B cell (primary cell): ENCODE results near the gene CBFB. TPM values are rescaled to one million over a fixed set of nuclear protein-coding genes. Genes with fewer than 3 reads are reported as not detected.

Source experiments
- ATAC-seq: fragments of 200-7000 bp; cut with Tn5 transposase; one replicate; pipeline ENCODE4 v1.10.0; 2021; ENCODE audit warnings: low read depth, mild to moderate bottlenecking, moderate number of reproducible peaks, moderate library complexity
- CTCF ChIA-PET: fragments of 350-600 bp; sonication (Branson Sonifier 250); formaldehyde crosslinking; loops from one replicate; lab custom pipeline; 2021; ENCODE audit warnings: antibody characterized with exemption, inconsistent platforms; lab: Charles Lee
- POLR2A ChIA-PET: fragments of 350-600 bp; sonication (Branson Sonifier 250); formaldehyde crosslinking; loops from one replicate; lab custom pipeline; 2021; ENCODE audit warnings: antibody characterized with exemption; lab: Charles Lee
- DNase-seq: peaks from one replicate; pipeline ENCODE4 v3.0.0; 2013
- H2AFZ ChIP-seq: 2 replicates; pipeline ENCODE4 v1.6.1; 2012; ENCODE audit warnings: mild to moderate bottlenecking, low read depth, low read length; ENCODE audit not compliant: insufficient read depth, poor library complexity, severe bottlenecking
- H3K27ac ChIP-seq, 2 donors: 1 replicate in 1 of 2; 2 replicates in 1 of 2; pipeline ENCODE4 v1.5.1; 2012 to 2013; ENCODE audit warnings: low read length in 2 of 2, mild to moderate bottlenecking in 2 of 2, moderate library complexity in 1 of 2
- H3K27me3 ChIP-seq, 4 experiments: fragments of 200-600 bp in 1 of 4; sonication (generic) in 1 of 4; replicated peaks in 1 of 4; 1 replicate in 2 of 4; 2 replicates in 2 of 4; pipeline versions ENCODE4 v1.6.1 to v1.7.0; 2013 to 2016; ENCODE audit warnings: low read length in 3 of 4, mild to moderate bottlenecking in 2 of 4, mixed read lengths in 1 of 4, moderate library complexity in 1 of 4; ENCODE audit not compliant: insufficient read depth in 4 of 4, control insufficient read depth in 3 of 4; ENCODE audit errors: control extremely low read depth in 1 of 4
- H3K36me3 ChIP-seq, 2 experiments: replicated peaks in 1 of 2; 1 replicate in 1 of 2; 2 replicates in 1 of 2; pipeline versions ENCODE4 v1.6.1 to v1.7.1; 2013; ENCODE audit warnings: low read length in 1 of 2; ENCODE audit not compliant: insufficient read depth in 2 of 2, control insufficient read depth in 1 of 2; ENCODE audit errors: control extremely low read depth in 1 of 2, extremely low read depth in 1 of 2
- H3K4me1 ChIP-seq, 2 donors: fragments of 200-600 bp in 1 of 2; sonication (generic) in 1 of 2; 1 replicate in 1 of 2; 2 replicates in 1 of 2; pipeline versions ENCODE4 v1.5.1 to v1.6.1; 2013 to 2017; ENCODE audit warnings: low read length in 2 of 2; ENCODE audit not compliant: control insufficient read depth in 2 of 2, insufficient read depth in 2 of 2
- H3K4me2 ChIP-seq: replicated peaks from 2 replicates; pipeline ENCODE3; 2012; ENCODE audit warnings: mild to moderate bottlenecking, low read depth, low read length; ENCODE audit not compliant: poor library complexity, severe bottlenecking
- H3K4me3 ChIP-seq, 5 experiments: fragments of 200-600 bp in 1 of 5; sonication (generic) in 1 of 5; 1 replicate in 3 of 5; 2 replicates in 2 of 5; pipeline versions ENCODE4 v1.5.1 to v1.7.0; 2011 to 2016; ENCODE audit warnings: low read length in 4 of 5, mild to moderate bottlenecking in 4 of 5, low read depth in 2 of 5, control low read depth in 1 of 5, moderate library complexity in 1 of 5; ENCODE audit not compliant: insufficient read depth in 1 of 5; ENCODE audit errors: control extremely low read depth in 1 of 5, extremely low read depth in 1 of 5
- H3K79me2 ChIP-seq: fragments of 200-600 bp; sonication (generic); one replicate; pipeline ENCODE4 v1.6.0; 2016; ENCODE audit warnings: low read length; ENCODE audit not compliant: control insufficient read depth, insufficient read depth
- H3K9ac ChIP-seq: fragments of 200-600 bp; sonication (generic); 2 replicates; pipeline ENCODE4 v1.6.1; 2017; ENCODE audit warnings: mild to moderate bottlenecking, low read length, moderate library complexity
- H3K9me3 ChIP-seq, 3 donors: one replicate each; pipeline versions ENCODE4 v1.6.1 to v1.7.1; 2013; ENCODE audit warnings: low read length in 2 of 3; ENCODE audit not compliant: control insufficient read depth in 2 of 3, insufficient read depth in 1 of 3; ENCODE audit errors: control extremely low read depth in 1 of 3
- H4K20me1 ChIP-seq: 2 replicates; pipeline ENCODE4 v1.6.0; 2012; ENCODE audit warnings: mild to moderate bottlenecking, low read length; ENCODE audit not compliant: insufficient read depth, control insufficient read depth, poor library complexity, severe bottlenecking
- H3K27ac Mint-ChIP-seq: one replicate; pipeline ENCODE4 v1.8.0; 2021; ENCODE audit warnings: mixed read lengths
- H3K27me3 Mint-ChIP-seq: one replicate; pipeline ENCODE4 v1.8.0; 2021; ENCODE audit warnings: mixed read lengths
- H3K4me1 Mint-ChIP-seq: one replicate; pipeline ENCODE4 v1.8.0; 2021; ENCODE audit warnings: mixed read lengths
- H3K4me3 Mint-ChIP-seq: one replicate; pipeline ENCODE4 v1.8.0; 2021; ENCODE audit warnings: mixed read lengths
- H3K9me3 Mint-ChIP-seq: one replicate; pipeline ENCODE4 v1.8.0; 2022; ENCODE audit warnings: mixed read lengths; ENCODE audit not compliant: insufficient read depth
- CTCF ChIP-seq: fragments of 200-600 bp; IDR thresholded peaks from one replicate; pipeline ENCODE4 v1.8.0; 2022; ENCODE audit warnings: antibody characterized with exemption, mild to moderate bottlenecking
- EZH2 ChIP-seq: IDR thresholded peaks from 2 replicates; pipeline ENCODE4 v1.6.1; 2012; ENCODE audit warnings: borderline replicate concordance, low read depth, mild to moderate bottlenecking, moderate library complexity, low read length; ENCODE audit not compliant: insufficient read depth, poor library complexity, severe bottlenecking
- WGBS: methylation state at CpG from one replicate; pipeline ENCODE4 v1.1.5; 2013; ENCODE audit warnings: missing lambda C conversion rate; ENCODE audit not compliant: insufficient coverage; 5-methylcytosine and 5-hydroxymethylcytosine counted together
- intact Hi-C: fragments of 100-400 bp; cut with micrococcal nuclease; formaldehyde crosslinking; loops from one replicate; pipeline ENCODE4 v1.10.0; 2022
- polyA plus RNA-seq: library from polyadenylated mRNA; depleted of rRNA; stranded (reverse); fragments of >200 nt; gene quantifications from 2 replicates; pipeline ENCODE4 v1.2.3, GENCODE V29; 2012
- total RNA-seq, 2 donors: library from RNA; stranded (reverse); fragments of 120-200 nt in 1 of 2; gene quantifications; 1 replicate in 1 of 2; 2 replicates in 1 of 2; pipeline versions ENCODE4 v1.2.3 to v1.2.4, GENCODE V29; 2013 to 2022

Gene CBFB
- total and polyA plus RNA-seq, 2 donors (not counting 1 experiment from before 2014, with no cell fraction given): 19.5 to 89.0 TPM

- ChIA-PET CTCF (interaction anchor here (0.6 to 1.2 kb wide), 3 partner anchors 9 to 30 kb away, joined by 3 read pairs; no protein-coding TSS in a partner anchor), POLR2A (no interaction called here)
- Histone ChIP-seq H3K27ac (no peak overlapping the region), H2AFZ (no peak overlapping the region), H3K27me3 (peaks cover 0 to 28% (median 10%) of the 10 kb centered on the region in 4 experiments), H3K4me2 (no peak overlapping the region), H3K4me3 (no peak overlapping the region), H3K9me3 (peaks cover 0 to 19% (median 0%) of the 10 kb centered on the region in 3 donors), H3K9ac (no peak overlapping the region), H3K36me3 (peaks cover 0 to 46% of the 10 kb centered on the region in 2 experiments), H3K4me1 (peaks cover 10 to 14% of the 10 kb centered on the region in 2 donors), H3K79me2 (no peaks in the 10 kb centered on the region), H4K20me1 (peaks cover under 1% of the 10 kb centered on the region)
- no peak overlapping the region for H3K4me3 Mint-ChIP-seq
- peaks cover 20% of the 10 kb centered on the region for H3K27me3 Mint-ChIP-seq
- H3K4me1 Mint-ChIP-seq: peaks cover 16% of the 10 kb centered on the region
- no peaks in the 10 kb centered on the region for H3K9me3 Mint-ChIP-seq
- intact Hi-C loops: no loop called here
- no peak overlapping the region for H3K27ac Mint-ChIP-seq
- ATAC-seq (no peak), DNase-seq (no peak)
- TF ChIP-seq CTCF (no peak), EZH2 (no peak)
- WGBS: 99% methylated on average over 11 of the region's 11 CpGs
Measured at GRCh38 chr16:67148656-67149275, 119.8 kb downstream of the CBFB start.
